Activated T-cell treated with anti-CD3 and anti-CD28 coated beads, Interleukin-2, amount 50 U/mL, for 1 hour (primary cell): ENCODE measurements around the gene RNF112.
"Not testable (repeated sequence)": the region's sequence is repeated elsewhere in the genome, so short reads cannot be mapped to it uniquely, and the experiment has no call there.

Experiments
- DNase-seq: peaks from one replicate; pipeline ENCODE4 v3.0.0-alpha.2; 2020

Gene RNF112

DNA sequence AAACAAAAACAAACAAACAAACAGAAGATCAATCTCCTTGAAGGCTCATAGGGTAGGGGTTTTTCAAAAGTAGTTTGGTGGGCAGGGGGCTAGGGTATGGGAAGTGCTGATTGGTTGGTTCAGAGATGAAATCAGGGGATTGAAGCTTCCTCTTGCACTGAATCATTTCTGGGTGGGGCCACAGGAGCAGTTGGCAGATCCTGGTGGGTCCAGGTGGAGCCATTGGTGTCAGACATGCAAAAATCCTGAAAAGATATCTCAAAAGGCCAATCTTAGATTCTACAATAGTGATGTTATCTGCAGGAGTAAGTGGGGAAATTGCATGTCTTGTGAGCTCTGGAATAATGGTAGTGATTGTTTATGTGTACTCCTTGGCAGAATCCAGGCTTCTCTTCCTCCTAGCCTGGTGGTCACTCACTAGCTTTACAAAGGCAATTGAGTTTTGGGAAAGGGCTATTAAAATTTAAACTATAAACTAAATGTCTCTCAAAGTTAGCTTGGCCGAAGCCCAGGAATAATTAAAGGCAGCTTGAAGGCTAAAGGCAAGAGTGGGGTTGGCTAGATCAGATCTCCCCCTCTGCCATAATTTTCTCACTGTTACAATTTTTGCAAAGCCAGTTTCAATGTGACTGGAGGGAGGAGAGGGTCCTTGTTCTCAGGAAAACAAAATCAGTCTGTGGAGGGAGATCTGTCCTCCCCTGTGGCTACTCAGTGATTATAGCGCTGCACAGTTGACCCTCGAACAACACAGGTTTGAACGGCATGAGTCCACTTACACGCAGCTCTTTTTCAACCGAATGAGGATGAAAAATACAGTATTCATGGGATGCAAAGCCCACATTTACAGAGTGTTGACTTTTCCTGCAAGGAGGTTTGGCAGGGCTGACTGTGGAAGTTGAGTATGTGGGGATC, 45.2 kb downstream of the RNF112 start:
- DNase-seq = no peak

DNA sequence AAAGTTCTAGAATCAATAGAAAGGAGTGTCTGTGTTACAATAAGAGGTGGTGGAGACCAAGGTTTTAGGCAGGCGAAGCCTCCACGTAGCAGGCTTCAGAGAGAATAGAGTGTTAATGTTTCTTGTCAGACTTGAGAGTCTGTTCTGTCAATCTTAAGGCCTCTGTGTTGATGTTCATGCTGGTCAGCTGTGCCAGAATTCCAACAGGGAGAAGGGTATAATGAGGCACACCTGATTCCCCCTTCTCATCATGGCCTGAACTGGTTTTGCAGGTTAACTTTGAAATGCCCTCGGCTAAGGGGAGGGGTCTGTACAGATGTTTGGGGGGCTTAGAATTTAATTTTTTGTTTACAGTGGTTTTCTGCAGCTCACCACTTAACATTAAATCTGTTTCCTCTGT, 46.0 kb downstream of the RNF112 start:
- no peak for DNase-seq

DNA sequence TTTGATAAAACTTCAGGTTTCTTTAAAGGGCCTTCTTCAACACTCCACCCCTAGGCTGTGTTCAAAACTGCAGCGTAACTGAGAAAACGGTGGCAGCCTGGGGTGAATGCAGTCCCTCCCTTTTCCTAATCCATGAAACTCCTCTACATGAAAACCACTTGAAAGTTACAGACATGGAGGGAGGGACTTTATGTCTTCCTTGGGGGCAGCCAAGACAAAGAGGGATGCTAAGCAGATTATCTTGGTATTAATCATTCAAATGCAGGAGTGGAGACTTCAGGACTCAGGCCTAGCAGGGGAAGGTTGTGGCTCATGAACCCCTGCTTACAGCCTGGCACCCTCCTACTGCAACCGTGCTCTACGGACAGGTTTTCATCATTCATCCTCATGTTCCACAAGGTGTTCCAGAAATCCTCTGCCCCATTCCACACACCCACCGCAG, 46.8 kb downstream of the RNF112 start:
- no peak for DNase-seq

GRCh38 chr17:19458481-19458880, 47.4 kb downstream of the RNF112 start:
- not testable (repeated sequence) for DNase-seq

DNA sequence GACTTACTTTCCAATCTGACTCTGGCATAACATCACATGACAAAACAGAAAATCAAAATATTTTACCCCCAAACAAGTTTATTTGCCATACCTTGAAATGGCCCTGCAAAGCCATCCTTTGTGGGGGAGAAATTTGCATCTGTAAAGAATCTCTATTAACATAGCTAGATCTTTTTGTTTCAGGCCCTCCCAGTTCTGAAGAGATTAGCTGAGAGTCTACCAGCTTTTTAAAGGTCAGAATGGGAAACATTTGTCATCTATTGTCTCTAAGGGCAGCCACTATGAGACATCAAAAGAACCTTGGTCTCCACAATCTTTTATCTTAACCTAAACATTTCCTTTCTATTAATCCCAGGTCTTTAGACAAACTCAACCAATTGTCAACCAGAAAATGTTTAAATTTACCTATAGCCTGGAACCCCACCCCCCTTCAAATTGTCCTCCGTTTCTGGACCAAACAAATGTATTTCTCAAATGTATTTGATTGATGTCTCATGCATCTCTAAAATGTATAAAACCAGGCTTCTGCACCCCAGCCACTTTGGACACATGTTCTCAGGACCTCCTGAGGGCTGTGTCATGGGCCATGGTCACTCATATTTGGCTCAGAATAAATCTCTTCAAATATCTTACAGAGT, 48.1 kb downstream of the RNF112 start:
- DNase-seq = not testable (repeated sequence)

GRCh38 chr17:19460700-19461099, 49.7 kb downstream of the RNF112 start:
- no peak for DNase-seq

DNA sequence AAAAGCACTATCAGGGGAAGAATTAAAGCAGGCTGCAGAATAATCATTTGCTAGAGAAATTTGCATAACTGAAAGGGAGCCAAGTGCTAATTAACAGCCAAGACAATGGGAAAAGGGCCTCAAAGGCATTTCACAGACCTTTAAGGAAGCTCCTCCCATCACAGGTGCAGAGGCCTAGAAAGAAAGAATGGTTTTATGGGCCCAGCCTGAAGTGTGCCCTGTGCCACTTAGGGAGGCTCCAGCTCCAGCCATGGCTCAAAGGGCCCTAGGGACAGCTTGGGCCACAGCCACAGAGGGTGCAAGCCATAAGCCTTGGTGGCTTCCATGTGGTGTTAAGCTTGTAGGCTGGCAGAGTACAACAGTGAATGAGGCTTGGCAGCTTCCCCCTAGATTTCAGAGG, 50.1 kb downstream of the RNF112 start:
- no peak for DNase-seq

DNA sequence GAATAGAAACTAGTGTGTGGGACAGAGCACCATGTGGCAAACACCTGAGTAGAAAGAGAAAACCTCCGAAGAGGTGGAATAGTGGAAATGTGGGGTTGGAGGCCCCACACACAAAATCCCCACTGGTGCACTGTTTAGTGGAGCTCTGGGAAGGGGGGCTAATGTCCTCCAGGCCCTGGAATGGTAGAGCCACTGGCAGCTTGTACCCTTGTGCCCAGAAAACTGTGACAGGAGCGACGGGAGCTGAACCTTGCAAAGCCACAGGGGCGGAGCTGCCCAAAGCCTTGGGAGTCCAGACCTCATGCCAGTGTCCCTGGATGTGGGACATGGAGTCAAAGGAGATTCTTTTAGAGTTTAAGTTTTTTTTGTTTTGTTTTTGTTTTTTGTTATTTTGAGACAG, 50.6 kb downstream of the RNF112 start:
- no peak for DNase-seq

GRCh38 chr17:19462456-19463035, 51.5 kb downstream of the RNF112 start:
- DNase-seq = not testable (repeated sequence)

DNA sequence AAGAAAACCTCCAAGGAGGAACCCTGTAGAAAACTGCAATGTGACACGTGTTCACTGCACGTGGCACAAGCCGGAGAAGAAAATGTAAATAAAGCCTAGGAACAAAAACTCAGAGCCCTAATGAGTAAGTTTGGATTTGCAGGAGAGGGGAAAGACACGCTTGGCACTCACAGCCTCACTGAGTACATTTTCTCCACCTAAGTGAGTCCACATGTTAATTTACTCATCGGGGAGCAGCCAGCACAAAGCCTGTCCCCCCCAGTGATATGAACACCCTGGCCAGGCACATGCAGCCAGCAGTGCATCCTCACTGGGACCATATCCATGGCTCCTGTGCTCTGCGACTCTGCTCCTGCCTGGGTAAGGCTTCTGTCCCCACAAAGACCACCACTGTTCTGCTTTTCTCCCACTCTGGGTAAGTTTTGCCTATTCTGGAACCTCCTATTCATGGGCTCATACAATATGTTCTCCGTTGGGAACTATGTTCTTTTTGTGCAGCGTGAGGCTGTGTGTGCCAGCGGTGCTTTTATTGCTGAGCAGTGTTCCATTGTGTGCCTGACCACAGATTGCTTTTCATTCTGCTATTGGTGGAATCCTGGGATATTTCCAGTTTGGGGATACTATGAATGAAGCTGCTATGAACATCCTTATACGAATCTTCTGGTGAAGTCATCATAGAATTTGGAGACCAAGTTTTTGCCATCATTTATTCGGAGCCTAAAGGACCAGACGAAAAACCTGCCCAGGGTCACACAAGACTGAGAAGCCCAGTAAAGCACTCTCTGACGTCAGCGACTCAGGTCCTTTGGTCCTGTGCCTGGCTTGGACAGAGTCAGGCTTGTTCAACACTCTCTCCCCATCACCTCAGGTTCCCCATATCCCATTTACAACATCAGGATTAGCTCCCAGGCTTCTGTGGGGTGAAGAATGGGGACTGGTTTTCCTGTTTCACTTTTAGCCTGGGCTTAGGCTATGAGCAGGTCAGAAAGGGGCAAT, 53.3 kb downstream of the RNF112 start:
- no peak for DNase-seq
